ENCODE measurements around the gene LIN28B. TPM values are rescaled to one million over a fixed set of nuclear protein-coding genes. Genes with fewer than 3 reads are reported as not detected.

The LIN28B gene
- total RNA-seq, 1 experiment from 2014 or later: not detected

DNA sequence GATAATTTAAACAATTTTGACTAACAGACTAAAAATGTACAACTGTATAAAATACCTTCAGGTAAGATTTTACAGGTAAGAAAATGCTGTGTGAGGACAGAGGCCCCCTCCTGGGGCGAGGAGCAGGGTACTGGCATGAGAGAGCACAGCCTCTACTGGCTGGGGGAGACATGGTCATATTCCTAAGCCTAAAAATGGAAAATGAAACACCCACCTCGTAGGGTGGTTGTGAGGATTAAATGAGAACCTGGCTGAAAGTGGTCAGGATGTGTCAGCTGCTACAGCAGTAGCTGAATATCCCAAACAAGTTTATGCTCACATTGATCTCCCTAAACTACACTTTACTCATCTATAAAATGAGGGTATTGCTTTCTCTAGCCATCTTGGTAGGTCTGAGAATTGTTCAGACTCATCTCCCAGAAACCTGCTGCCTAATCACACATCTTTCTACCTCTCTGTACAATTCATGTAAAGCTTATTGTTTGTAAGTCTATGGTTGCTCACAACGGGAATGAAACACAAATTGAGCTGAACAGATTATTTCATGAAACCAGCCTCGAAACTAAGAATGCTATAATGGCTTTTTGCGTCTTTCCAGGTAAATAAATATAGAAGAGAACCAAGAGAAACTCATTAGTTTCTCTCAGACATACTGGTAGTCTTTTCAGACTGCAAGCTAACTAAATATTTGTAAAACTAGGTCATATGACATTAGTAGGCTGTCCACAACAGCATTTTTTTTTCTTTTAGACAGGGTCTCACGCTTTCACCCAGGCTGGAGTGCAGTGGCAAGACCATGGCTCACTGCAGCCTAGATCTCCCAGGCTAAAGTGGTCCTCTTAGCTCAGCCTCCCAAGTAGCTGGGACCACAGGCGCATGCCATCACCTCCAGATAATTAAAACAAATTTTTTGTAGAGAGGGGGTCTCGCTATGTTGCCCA lies 153.3 kb downstream of the LIN28B start:
- no peak for DNase-seq (ENCODE audit: low spot score)

DNA sequence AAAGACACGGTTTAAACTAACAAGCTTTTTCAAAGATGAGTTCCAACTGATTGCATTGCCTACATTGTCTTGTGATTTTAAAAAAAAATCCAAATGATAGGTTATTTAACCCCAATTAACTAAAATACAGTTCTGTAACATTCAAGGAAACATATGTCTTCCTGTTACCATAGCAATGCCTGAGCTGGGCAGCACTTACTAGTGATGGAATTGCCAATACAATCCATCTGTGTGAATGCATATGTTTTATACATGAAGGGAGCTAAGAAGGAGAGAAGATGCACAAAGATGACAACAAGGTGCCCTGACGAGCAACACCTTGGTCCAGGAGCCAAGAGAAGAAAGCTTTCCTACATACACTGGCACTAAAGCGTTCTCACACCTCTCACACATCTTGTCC lies 154.2 kb downstream of the LIN28B start:
- no peak for DNase-seq (ENCODE audit: low spot score)

DNA sequence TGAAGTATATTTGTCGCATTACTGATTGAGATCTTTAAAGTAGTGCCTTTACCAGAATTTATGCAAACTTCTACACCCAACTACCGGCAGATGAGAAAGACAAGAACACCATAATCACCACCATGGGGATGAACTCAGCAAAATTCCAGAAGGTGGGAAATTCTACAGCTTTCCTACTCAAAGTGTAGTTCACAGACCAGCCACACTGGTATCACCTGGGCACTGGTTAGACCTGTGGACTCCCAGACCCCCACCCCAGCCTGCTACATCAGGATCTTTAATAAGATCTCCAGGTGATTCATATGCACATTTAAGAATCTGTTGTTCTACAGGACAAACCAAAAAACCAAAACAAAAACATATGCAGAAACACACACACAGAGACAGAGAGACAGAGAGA lies 155.0 kb downstream of the LIN28B start:
- no peak for DNase-seq (ENCODE audit: low spot score)

DNA sequence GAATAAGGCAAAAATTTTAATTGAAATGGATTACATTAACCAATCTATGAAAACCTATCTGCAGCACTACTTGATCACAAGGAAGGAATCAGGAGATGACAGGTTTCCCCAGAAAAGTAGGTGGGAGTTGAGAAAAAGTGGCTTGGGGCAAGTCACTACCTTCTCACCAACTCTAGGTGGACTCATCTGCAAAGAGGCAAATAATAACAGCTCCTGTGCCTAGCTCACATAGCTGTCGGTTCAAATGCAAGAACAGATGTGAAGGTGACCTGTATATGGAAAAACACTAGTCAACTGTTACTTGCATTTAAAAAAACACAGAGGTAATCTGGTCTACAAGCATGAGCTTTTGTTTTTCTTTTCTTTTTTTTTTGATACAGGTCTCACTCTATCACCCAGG lies 155.7 kb downstream of the LIN28B start:
- DNase-seq (ENCODE audit: low spot score): no peak

DNA sequence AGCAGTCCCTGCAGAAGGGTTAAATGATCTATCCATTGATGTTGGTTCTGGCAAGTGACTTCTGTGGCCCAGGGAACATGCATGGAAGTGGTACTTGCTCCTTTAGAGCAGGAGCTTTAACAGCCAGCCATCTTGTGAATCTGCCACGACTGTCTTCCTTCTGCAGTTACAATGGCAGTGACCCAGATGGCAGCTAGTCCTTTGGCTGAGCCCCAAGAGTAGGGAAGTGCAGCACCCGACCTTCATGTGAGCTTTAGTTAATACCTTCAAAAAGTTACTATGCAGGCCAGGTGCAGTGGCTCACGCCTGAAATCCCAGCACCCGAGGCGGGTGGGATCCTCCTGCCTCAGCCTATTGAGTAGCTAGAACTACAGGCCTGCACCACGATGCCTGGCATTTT lies 156.5 kb downstream of the LIN28B start:
- no peak for DNase-seq (ENCODE audit: low spot score)

DNA sequence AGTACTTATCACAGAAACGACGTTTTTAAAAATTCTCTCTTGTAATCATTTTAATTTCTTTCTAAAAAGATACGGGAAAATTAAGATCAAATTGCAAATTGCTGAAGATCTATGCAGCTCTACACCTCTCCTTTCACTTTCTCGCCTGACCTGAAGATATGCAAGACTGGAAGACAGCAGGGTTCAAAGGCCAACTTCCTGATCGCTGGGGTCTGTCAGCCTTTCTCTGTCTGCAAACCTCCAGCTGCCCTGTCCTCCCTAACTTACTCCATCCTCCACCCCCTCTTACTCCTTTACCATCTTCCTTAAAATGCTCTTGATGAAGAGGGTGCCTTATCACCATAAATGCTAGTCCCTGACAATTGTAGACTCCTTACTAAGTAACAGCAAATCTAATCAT lies 159.2 kb downstream of the LIN28B start:
- no peak for DNase-seq (ENCODE audit: low spot score)

DNA sequence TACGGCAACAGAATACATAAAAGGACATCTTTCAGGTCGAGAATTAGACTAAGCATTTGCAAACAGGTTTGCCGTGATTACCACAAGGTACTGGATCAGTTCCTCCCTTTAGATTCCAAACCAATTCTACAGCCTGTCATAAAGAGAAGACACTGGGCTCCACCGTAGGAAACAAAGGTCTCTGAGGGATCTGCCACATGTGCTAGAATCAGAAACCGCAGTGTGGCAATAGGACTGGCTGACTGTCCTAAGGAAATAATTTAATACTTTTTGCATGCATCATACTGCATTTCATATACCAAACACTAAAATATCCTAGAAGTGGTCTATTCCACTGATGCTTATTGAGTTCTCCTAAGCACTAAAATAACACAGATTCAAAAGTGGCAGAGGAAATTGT lies 163.7 kb downstream of the LIN28B start:
- DNase-seq (ENCODE audit: low spot score): no peak

DNA sequence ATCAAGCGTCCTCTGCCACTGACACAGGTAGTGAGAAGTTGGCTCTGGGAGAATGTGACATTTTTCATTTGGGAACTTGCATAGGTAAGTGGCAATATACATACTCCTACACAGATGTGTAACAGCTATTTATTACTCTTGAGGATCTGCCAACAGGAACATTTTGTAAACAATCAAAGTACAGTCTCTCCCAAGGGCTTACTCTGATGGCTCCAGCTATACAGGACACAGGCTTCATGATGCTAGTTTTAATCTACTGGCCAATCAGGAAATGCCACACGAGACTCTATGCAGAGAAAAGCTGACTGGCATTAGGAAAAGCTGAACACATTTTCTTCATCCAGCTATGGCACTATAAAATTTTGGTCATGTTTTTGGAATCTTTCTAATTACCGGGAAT lies 165.1 kb downstream of the LIN28B start:
- no peak for DNase-seq (ENCODE audit: low spot score)

DNA sequence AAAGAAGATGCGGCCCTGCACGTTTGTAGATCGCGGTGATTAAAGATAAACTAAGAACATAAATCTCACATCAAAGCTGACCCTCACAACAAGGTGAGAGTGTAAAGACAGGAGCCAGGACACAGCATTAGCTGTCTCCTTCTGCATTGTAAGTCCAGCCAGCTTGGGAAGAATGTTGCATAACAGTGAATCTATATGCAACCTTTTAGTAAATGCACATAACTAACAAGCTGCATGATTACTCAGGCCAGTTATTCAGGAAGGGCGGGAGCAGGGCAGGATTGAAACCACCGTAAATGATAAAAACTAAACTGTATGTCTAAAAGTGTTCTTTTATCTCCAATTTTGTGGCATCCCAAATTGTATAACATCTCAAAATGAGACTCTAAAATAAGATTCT lies 165.8 kb downstream of the LIN28B start:
- no peak for DNase-seq (ENCODE audit: low spot score)

Other genes with a start within 250 kb of the LIN28B start
- gene HACE1, start 97.2 kb upstream of the LIN28B start, total RNA-seq (2014; rRNA removed; shearing (Covaris generic)): 6.7 and 9.4 TPM in 2 replicates
- gene POPDC3, start 222.9 kb downstream of the LIN28B start, total RNA-seq (2014; rRNA removed; shearing (Covaris generic)): 35.9 and 42.4 TPM in 2 replicates

All from H4 (cell line).